Measurements from ENCODE around the gene FLNB.

The FLNB gene

GRCh38 chr3:58169371-58169770 lies 161.1 kb downstream of the FLNB start:
- no peak for DNase-seq

GRCh38 chr3:58170376-58170775 lies 162.2 kb downstream of the FLNB start:
- no peak for DNase-seq

GRCh38 chr3:58171126-58171525 lies 162.9 kb downstream of the FLNB start:
- DNase-seq = no peak

DNA sequence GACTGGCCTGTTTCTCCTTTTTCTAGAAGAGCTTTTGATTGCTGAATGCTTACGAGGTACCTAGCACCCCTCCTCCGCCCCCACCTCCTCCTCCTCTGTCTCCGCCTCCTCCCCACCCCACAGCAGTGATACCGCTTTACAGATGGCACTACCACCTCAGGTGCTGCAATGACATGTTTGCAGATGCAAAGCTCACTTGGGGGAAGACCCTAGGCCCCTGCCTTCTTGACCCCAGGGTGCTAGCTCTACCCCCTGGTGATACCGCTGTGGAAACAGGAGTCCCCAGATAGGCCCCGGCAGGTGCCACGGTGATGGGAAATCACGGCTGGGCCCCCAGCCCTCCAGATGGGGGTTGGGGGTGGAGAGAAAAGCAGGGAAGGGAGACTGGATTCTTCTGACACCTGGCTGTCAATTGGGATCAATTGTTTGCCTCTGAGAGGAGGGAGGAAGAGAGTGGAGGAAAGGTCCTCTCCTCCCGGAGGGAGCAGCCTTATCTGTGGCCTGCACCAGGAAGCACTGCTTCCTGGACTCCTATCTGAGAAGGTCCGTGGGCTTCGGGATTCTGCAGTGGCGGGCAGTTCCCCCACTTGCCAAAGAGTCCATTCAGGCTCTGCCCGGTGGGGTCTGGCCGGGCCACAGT lies 164.9 kb downstream of the FLNB start:
- no peak for DNase-seq

GRCh38 chr3:58173669-58174398 lies 165.6 kb downstream of the FLNB start:
- DNase-seq = peak; percentile 18

DNA sequence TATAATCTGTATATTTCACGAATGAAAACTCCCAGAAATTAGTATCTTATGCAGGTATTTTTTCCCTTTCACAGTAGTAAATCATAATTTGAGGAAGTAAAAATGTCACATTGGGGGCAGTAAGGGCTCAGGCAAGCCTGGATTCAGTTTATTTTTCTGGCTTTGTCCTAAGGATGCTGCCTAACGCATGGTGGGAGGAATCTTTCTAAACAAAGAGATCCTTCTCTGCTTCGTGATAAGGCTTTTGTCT lies 166.9 kb downstream of the FLNB start:
- no peak for DNase-seq

- no peak for DNase-seq
Measured at GRCh38 chr3:58175437-58176184, 167.4 kb downstream of the FLNB start.

- DNase-seq = no peak
Measured at GRCh38 chr3:58176185-58176530, 167.9 kb downstream of the FLNB start.

DNA sequence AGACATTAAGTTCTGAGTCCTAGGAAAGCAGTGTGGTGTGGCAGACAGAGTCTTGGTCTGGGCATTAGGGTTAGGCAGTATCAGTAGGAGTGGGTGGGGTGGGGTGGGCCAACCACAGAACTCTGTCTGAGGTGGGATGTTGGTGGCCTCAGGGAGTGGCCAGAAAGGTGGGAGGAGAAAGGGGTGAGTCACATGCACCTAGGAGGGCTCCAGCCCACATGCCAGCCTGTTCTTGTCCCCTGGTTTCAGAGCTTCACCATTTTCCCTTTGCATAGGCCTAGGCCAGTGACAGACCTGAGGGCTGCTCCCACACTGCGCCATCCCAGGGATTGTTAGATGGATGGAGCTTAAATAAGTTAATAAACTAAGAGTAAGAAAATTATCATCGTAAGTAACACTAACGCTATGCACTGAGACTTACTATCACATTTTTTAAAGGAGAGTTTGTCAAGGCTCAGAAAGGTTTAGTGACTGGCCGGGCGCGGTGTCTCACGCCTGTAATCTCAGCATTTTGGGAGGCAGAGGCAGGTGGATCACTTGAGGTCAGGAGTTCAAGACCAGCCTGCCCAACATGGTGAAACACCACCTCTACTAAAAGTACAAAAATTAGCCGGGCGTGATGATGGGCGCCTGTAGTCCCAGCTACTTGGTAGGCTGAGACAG lies 168.7 kb downstream of the FLNB start:
- no peak for DNase-seq

DNA sequence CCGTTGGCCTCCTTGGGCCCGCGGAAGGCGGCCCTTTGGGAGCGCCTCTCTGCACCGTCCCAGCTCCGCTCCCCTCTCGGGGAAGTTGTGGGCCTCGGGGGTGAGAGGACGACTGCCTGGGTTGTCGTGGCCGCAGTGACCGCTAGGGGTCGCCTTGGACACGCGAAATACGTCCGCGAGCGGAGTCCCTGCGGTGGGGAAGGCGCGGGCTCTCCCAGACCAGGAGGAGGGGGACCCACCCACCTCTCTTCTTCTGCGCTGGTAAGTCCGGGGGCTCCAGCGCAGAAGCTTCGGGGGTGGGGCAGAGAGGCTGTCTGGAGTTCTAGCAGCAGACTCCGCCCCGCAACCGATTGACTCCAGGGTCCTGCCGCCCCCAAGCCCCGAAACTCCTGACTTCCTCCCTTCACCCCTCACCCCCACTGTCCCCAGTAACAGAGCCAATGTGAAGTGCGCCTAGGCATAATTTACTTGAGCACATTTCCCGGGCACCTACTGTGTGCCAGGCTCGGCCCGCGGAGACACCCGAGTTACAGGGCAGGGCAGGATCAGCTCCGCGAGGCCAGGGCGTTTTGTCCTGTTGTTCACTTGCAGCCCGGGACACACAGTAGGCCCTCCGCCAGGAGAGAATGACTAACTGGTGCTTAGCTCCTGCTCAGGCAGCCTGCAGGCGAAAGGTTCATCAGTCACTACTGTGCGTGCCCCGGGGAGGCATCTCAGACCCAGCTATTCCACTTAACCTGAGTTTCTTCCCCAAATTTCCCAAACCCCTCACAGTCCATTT lies 169.7 kb downstream of the FLNB start:
- DNase-seq = peak; percentile 87

DNA sequence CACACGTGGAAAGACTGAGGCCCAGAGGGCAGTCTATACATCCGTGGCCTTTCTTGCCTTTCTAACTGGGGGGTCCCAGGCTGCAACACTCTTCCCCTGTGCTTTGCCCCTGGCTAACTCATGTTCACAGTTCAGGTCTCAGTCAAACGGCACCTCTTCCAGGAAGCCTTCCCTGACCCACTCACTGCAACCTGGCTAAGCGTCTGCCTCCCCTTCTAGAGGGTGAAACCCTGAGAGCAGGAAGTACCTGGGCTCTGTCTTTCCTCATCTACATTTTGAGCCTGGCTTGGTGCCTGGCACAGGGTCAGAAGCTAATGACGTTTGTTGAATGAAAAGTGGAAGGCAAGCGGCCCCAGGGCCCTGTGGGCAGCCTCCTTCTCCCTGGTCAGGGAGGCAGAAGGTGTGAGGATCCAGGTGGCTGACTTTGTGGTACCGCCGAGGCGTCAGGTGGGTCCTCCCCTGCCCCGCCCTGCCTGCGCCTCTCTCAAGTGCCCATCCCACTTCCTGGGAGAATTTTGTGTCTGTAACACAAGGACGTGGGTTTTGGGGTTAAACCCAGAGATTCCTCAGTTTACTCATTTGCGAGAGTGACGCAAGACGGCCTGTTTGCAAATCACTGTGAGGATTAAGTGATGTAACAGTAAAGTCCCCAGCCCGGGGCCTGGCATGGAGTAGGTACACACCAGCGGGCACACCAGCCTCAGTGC lies 170.5 kb downstream of the FLNB start:
- no peak for DNase-seq

- DNase-seq = no peak
Measured at GRCh38 chr3:58179235-58180098, 171.2 kb downstream of the FLNB start.

DNA sequence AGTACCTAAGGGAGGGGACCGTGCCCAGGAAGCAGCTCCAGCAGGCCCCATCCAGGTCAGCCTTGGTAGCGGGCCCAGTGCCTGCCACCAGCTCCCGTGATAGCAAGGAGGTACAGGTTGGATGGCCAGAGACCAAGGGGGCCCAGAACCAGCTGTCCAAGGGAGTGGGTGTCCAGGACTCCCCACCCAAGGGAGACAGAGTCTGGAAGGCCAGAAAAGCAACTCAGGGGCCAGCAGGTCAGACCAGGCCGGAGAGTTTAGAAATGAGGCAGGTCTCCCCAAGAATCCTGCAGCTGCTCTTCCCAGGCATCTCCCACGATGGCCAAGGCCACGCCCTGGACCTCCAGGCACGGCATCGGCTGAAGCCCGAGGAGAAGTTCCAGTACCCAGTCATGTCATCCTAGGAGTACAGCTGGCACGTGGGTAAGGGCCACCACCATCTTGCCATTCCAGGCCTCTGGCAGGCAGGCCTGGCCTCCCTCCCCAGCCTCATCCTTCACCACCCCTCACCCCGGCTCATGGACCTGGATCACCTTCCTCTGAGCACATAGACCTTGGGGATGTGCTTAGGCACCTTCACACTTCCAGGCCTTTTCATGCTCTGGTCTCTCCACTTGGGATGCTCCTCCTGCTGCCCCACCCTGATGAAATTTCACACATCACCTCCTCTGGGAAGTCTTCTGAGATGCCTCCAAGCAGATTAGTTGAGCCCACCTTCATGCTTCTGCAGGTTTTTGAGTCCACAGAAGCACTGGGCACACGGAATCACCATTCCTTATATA lies 172.1 kb downstream of the FLNB start:
- no peak for DNase-seq

- no peak for DNase-seq
Measured at GRCh38 chr3:58180940-58181587, 172.8 kb downstream of the FLNB start.

- DNase-seq = no peak
Measured at GRCh38 chr3:58183221-58183620, 175.0 kb downstream of the FLNB start.

- no peak for DNase-seq
Measured at GRCh38 chr3:58183891-58184290, 175.7 kb downstream of the FLNB start.

GRCh38 chr3:58184309-58184981 lies 176.2 kb downstream of the FLNB start:
- DNase-seq = no peak

DNA sequence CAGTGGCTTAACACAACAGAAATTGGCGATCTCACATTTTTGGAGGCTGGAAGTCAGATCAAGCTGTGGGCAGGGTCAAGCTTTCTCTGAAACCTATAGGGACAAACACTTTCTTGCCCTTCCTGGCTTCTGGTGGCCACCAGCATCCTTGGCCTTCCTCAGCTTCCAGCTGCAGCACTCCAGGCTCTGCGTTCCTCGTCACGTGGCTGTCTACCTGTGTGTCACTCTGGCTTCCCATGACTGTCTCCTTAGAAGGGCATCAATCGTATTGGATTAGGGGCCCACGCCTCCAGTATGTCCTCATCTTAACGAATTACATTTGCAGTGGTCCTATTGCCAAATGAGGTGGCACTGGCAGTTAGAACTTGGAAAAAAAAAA lies 176.7 kb downstream of the FLNB start:
- no peak for DNase-seq

GRCh38 chr3:58188173-58188564 lies 179.9 kb downstream of the FLNB start:
- DNase-seq = no peak
